GM23338 (cell line): ENCODE measurements around the gene BCL11B. TPM values are rescaled to one million over a fixed set of nuclear protein-coding genes. Genes with fewer than 3 reads are reported as not detected.

ENCODE experiments used
- ETS1 ChIP-seq: IDR thresholded peaks from 2 replicates; pipeline ENCODE4 v1.6.1; 2016; ENCODE audit warnings: antibody characterized with exemption
- EZH2 ChIP-seq: fragments of 200-600 bp; sonication (generic); IDR thresholded peaks from one replicate; pipeline ENCODE4 v1.8.0; 2017; ENCODE audit warnings: antibody characterized with exemption, mild to moderate bottlenecking, low read depth; ENCODE audit not compliant: unreplicated experiment
- EZH2phosphoT487 ChIP-seq: fragments of 200-600 bp; sonication (generic); IDR thresholded peaks from one replicate; pipeline ENCODE4 v1.8.1; 2018; ENCODE audit warnings: antibody characterized with exemption; ENCODE audit not compliant: unreplicated experiment
- JUNB ChIP-seq: IDR thresholded peaks from one replicate; pipeline ENCODE4 v1.6.1; 2016; ENCODE audit warnings: antibody characterized with exemption; ENCODE audit not compliant: unreplicated experiment
- NANOG ChIP-seq: IDR thresholded peaks from 2 replicates; pipeline ENCODE4 v1.6.1; 2016; ENCODE audit warnings: antibody characterized with exemption, borderline replicate concordance
- REST ChIP-seq: IDR thresholded peaks from one replicate; pipeline ENCODE4 v1.6.1; 2018; ENCODE audit warnings: antibody characterized with exemption; ENCODE audit not compliant: unreplicated experiment
- ZNF462 ChIP-seq: fragments of 250-450 bp; sonication (Bioruptor Pico); IDR thresholded peaks from 2 replicates; pipeline ENCODE4 v1.5.0; 2020; ENCODE audit warnings: mild to moderate bottlenecking, moderate library complexity
- polyA plus RNA-seq: library from polyadenylated mRNA; unstranded; fragments of >200 nt; fragmentation: Nextera tagmentation; extraction: Ambion mirVana; gene quantifications from 2 replicates; pipeline ENCODE4 v1.2.1, GENCODE V29; 2016
- total RNA-seq: library from RNA; depleted of rRNA; stranded (reverse); fragments of >200 nt; shearing (Covaris generic); gene quantifications from 2 replicates; pipeline ENCODE4 v1.2.3, GENCODE V29; 2014

BCL11B gene
- total and polyA plus RNA-seq, 2 experiments from 2014 or later, result 2.4 to 6.7 TPM

GRCh38 chr14:99252443-99252939 is 19.5 kb downstream of the BCL11B start (continued):
- TF ChIP-seq ZNF462 (no peak), EZH2phosphoT487 (no peak), EZH2 (no peak), REST (no peak), NANOG (no peak), ETS1 (no peak), JUNB (no peak)
